GM21786 (cell line): ENCODE data around the gene JCAD.

ENCODE experiments used
- ATAC-seq: cut with Tn5 transposase; IDR thresholded peaks from one replicate; pipeline ENCODE4 v1.9.1; 2021; ENCODE audit not compliant: unreplicated experiment

Gene JCAD

GRCh38 chr10:30047924-30048531 lies 11.4 kb downstream of the JCAD start:
- no peak for ATAC-seq

GRCh38 chr10:30047430-30047829 lies 12.0 kb downstream of the JCAD start:
- ATAC-seq, result no peak

- ATAC-seq, result no peak
Observed at GRCh38 chr10:30046476-30046875, 12.9 kb downstream of the JCAD start.

- no peak for ATAC-seq
Observed at GRCh38 chr10:30045961-30046360, 13.4 kb downstream of the JCAD start.

GRCh38 chr10:30043476-30044270 lies 15.7 kb downstream of the JCAD start:
- ATAC-seq, result no peak

- no peak for ATAC-seq
Observed at GRCh38 chr10:30042820-30043219, 16.6 kb downstream of the JCAD start.

GRCh38 chr10:30041196-30042105 lies 17.9 kb downstream of the JCAD start:
- no peak for ATAC-seq

- ATAC-seq, result no peak
Observed at GRCh38 chr10:30040597-30040996, 18.8 kb downstream of the JCAD start.

- ATAC-seq, result no peak
Observed at GRCh38 chr10:30039988-30040387, 19.4 kb downstream of the JCAD start.

GRCh38 chr10:30039567-30039966 lies 19.8 kb downstream of the JCAD start:
- ATAC-seq, result no peak

GRCh38 chr10:30038781-30039536 lies 20.4 kb downstream of the JCAD start:
- no peak for ATAC-seq

- ATAC-seq, result no peak
Observed at GRCh38 chr10:30037620-30038336, 21.6 kb downstream of the JCAD start.

- ATAC-seq, result no peak
Observed at GRCh38 chr10:30036811-30037210, 22.6 kb downstream of the JCAD start.

GRCh38 chr10:30036341-30036740 lies 23.0 kb downstream of the JCAD start:
- ATAC-seq, result no peak

GRCh38 chr10:30034433-30035137 lies 24.8 kb downstream of the JCAD start:
- ATAC-seq, result no peak

- no peak for ATAC-seq
Observed at GRCh38 chr10:30032125-30032524, 27.3 kb downstream of the JCAD start.

- ATAC-seq, result no peak
Observed at GRCh38 chr10:30029872-30030256, 29.5 kb downstream of the JCAD start.

- no peak for ATAC-seq
Observed at GRCh38 chr10:30029164-30029871, 30.1 kb downstream of the JCAD start.

GRCh38 chr10:30028738-30029030 lies 30.7 kb downstream of the JCAD start:
- no peak for ATAC-seq
